GM10248 (cell line): ENCODE data around the gene CSMD2.
"Not testable (repeated sequence)": the region's sequence is repeated elsewhere in the genome, so short reads cannot be mapped to it uniquely, and the experiment has no call there.

ENCODE experiments used
- CTCF ChIA-PET: fragments of 300-600 bp; sonication (Branson Sonifier 250); formaldehyde crosslinking; extraction: SDS; loops from one replicate; lab custom pipeline; 2021; ENCODE audit warnings: antibody characterized with exemption; lab: Yijun Ruan, JAX
- POLR2A ChIA-PET: fragments of 350-650 bp; sonication (Branson Sonifier 250); formaldehyde crosslinking; extraction: SDS; loops from one replicate; lab custom pipeline; 2020; ENCODE audit warnings: antibody characterized with exemption; lab: Yijun Ruan, JAX
- DNase-seq: peaks from one replicate; pipeline ENCODE4 v3.0.0; 2012; ENCODE audit errors: extremely low spot score
- TF ChIP-seq, protein P1 (sequence below): IDR thresholded peaks from 2 replicates; pipeline ENCODE4 v1.5.1; 2012; ENCODE audit warnings: mild to moderate bottlenecking, low read depth; ENCODE audit errors: extremely low read depth, missing control alignments, control extremely low read depth

CSMD2 gene

DNA sequence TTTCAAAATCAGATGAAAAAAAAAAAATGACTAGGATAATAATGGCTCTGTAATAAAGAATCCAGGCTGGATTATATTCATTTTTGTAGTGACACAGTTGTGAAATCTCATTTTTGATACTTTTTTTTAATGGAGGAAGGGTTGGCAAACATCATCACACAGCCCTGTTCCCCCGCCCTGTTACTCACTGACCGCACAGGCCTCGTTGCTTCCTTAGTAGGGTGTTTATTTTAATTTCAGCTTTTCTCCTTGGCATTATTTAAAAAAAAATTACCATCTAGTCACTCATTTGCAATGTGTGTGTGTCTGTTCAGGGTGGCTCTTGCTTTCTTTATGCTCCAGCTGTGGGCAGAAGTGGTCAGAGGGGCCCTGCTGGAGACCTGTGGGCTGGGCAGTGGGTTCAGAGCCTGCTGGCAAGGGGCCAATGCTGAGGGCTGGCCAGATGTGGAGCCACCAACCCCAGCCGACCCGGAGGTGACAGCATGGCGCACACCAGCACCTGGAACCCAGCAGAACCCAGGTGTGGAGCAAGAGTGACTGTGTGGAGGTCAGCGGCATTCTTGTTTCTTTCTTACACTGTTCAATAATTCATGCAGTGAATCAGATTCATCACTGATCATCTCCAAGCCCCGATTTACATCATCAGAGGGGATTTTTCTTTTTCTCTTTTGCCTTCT is 648.0 kb downstream of the CSMD2 start:
- ChIA-PET CTCF (no interaction called here), POLR2A (no interaction called here)
- TF ChIP-seq, protein P1, sequence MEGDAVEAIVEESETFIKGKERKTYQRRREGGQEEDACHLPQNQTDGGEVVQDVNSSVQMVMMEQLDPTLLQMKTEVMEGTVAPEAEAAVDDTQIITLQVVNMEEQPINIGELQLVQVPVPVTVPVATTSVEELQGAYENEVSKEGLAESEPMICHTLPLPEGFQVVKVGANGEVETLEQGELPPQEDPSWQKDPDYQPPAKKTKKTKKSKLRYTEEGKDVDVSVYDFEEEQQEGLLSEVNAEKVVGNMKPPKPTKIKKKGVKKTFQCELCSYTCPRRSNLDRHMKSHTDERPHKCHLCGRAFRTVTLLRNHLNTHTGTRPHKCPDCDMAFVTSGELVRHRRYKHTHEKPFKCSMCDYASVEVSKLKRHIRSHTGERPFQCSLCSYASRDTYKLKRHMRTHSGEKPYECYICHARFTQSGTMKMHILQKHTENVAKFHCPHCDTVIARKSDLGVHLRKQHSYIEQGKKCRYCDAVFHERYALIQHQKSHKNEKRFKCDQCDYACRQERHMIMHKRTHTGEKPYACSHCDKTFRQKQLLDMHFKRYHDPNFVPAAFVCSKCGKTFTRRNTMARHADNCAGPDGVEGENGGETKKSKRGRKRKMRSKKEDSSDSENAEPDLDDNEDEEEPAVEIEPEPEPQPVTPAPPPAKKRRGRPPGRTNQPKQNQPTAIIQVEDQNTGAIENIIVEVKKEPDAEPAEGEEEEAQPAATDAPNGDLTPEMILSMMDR = no peak
- no peak for DNase-seq

DNA sequence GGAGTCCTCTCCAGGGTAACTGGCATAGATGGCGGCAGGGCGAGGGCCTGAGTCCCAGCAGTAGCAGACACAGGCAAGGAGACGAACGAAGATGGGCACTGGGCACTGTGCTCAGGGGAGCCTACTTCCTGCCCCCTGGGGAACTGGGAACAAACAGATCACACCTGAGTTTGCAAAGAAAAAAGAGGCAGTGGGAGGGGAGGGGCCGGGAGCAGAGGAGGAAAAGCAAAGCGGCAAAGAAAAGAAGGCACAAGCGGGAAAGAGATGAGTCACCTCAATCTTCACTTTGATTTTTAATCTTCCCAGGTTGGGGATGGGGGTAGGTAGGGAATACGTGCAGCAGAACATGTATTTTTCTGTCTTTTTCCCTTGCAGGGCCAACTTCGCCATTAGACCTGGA is 648.6 kb downstream of the CSMD2 start:
- ChIA-PET POLR2A (no interaction called here), CTCF (no interaction called here)
- DNase-seq = no peak
- TF ChIP-seq, protein P1 = no peak

GRCh38 chr1:33515607-33516006 is 649.4 kb downstream of the CSMD2 start:
- ChIA-PET CTCF (interaction anchor here (1.5 kb wide), 1 partner anchor 34 kb away, joined by 3 read pairs; no protein-coding TSS in a partner anchor), POLR2A (no interaction called here)
- TF ChIP-seq, protein P1 = no peak
- DNase-seq = no peak

DNA sequence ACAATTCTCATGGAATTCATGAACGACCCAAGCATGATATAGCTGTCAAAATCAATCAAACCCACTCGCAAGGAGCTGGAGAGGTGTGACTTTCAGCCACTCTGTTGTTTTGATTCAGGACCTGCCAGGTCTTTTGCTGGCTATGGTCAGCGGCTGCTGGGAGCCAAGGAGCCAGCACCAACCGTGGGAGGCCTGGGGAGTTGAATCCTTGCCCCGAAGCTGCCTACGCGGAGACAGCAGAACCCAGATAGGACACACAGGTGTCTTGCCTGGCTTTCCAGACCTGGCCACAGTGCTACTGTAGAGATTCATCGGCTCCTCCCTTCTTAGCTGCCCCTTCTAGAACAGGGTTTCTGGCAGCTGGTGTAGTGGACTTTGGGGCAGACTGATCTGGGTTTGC is 649.9 kb downstream of the CSMD2 start:
- CTCF ChIA-PET = interaction anchor here (1.5 kb wide), 1 partner anchor 34 kb away, joined by 3 read pairs; no protein-coding TSS in a partner anchor
- POLR2A ChIA-PET = no interaction called here
- no peak for DNase-seq
- TF ChIP-seq, protein P1 = no peak

- TF ChIP-seq, protein P1 = no peak
- DNase-seq = no peak
- POLR2A ChIA-PET = no interaction called here
- CTCF ChIA-PET = no interaction called here
Observed at GRCh38 chr1:33512226-33513011, 652.6 kb downstream of the CSMD2 start.

DNA sequence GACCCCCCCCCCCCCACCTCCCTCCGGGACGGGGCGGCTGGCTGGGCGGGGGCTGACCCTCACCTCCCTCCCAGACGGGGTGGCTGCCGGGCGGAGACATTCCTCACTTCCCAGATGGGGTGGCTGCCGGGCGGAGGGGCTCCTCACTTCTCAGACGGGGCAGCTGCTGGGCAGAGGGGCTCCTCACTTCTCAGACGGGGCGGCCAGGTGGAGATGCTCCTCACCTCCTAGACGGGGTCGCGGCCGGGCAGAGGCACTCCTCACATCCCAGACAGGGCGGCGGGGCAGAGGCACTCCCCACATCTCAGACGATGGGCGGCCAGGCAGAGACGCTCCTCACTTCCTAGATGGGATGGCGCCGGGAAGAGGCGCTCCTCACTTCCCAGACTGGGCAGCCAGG is 655.8 kb downstream of the CSMD2 start:
- POLR2A ChIA-PET, DNase-seq, CTCF ChIA-PET: not testable (repeated sequence)

DNA sequence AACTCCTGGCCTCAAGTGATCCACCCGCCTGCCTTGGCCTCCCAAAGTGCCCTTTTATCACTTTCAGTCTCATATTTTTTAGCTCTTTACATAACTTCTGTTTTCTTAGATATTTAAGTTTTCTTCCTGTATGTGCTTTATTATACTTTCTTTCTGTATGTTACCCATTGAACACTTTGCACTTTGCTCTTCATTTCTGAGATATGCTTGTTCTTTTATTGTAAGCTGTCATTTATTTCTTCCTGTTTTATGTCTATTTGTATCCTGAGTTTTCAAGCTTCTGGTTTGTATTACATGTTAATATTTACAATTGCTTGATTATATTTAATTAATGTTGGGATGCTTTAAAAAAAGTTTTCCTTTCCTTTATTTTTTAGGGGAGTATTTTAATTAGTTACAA is 656.9 kb downstream of the CSMD2 start:
- POLR2A ChIA-PET = no interaction called here
- CTCF ChIA-PET = no interaction called here
- TF ChIP-seq, protein P1 = no peak
- no peak for DNase-seq
